Bone marrow (tissue), 2 donors: ENCODE results near the gene TSHZ2.

Experiments
- DNase-seq, 2 donors: peaks; one replicate each; lab custom pipeline; 2025; lab: John Stamatoyannopoulos, UW

TSHZ2 gene, protein sequence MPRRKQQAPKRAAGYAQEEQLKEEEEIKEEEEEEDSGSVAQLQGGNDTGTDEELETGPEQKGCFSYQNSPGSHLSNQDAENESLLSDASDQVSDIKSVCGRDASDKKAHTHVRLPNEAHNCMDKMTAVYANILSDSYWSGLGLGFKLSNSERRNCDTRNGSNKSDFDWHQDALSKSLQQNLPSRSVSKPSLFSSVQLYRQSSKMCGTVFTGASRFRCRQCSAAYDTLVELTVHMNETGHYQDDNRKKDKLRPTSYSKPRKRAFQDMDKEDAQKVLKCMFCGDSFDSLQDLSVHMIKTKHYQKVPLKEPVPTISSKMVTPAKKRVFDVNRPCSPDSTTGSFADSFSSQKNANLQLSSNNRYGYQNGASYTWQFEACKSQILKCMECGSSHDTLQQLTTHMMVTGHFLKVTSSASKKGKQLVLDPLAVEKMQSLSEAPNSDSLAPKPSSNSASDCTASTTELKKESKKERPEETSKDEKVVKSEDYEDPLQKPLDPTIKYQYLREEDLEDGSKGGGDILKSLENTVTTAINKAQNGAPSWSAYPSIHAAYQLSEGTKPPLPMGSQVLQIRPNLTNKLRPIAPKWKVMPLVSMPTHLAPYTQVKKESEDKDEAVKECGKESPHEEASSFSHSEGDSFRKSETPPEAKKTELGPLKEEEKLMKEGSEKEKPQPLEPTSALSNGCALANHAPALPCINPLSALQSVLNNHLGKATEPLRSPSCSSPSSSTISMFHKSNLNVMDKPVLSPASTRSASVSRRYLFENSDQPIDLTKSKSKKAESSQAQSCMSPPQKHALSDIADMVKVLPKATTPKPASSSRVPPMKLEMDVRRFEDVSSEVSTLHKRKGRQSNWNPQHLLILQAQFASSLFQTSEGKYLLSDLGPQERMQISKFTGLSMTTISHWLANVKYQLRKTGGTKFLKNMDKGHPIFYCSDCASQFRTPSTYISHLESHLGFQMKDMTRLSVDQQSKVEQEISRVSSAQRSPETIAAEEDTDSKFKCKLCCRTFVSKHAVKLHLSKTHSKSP (N-terminal part only)

DNA sequence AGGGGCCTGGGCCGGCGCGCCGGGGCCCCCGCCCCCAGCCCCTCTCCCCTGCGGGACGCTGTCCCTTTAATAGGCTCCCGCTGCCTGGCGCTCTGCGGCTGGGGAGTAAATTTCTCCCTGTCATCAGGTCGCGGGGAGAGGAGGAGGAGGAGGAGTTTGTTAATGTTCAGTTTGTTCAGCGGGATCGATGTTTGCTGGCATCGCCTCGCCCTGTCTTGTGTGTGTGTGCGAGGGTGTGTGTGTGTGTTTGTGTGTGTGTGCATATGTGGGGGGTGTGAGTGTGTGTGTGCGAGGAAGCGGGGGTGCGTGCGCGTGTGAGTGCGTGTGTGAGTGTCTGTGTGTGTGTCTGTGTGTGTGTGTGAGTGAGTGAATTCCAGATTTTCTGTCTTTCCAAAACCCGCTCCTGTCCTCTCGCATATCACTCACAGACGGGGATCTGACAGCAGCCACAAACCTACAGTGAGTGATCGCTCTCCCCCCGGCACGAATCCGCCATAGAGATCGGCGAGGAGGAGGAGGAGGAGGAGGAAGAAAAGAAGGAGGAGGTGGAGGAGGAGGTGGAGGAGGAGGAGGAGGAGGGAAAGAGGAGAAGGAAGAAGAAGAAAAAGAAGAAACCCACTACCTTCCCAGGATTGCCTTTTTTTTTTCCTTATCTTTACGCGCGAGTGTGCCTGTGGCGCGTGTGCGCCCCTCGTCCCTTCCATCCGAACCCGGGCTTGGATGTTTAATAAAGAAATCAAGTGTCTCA lies at the start of gene TSHZ2:
Gene TSHZ2, plus strand, starts transcription at position 169 of the 748 bp plus-strand sequence. CDS start 936 bp downstream, outside the sequence.
- no peak for DNase-seq

DNA sequence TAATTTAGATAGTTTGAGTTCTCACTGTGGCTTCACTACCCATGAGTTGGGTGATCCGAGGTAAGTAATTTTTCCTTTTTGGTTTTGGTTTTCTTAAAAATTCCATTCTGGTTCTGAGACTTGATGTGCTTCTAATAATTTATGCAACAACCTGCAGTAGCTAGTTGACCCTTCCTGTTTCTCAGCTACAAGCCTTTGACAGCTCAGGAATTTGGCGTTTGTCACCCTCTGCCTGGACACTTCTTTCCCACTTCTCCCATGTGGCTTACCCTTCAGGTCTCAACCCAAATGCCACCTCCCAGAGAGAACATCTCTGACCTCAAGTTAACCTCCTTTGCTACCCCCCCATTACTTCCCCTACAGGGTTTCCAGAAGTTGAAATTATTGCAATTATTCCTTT lies 49.7 kb upstream of the TSHZ2 start:
- DNase-seq: no peak

DNA sequence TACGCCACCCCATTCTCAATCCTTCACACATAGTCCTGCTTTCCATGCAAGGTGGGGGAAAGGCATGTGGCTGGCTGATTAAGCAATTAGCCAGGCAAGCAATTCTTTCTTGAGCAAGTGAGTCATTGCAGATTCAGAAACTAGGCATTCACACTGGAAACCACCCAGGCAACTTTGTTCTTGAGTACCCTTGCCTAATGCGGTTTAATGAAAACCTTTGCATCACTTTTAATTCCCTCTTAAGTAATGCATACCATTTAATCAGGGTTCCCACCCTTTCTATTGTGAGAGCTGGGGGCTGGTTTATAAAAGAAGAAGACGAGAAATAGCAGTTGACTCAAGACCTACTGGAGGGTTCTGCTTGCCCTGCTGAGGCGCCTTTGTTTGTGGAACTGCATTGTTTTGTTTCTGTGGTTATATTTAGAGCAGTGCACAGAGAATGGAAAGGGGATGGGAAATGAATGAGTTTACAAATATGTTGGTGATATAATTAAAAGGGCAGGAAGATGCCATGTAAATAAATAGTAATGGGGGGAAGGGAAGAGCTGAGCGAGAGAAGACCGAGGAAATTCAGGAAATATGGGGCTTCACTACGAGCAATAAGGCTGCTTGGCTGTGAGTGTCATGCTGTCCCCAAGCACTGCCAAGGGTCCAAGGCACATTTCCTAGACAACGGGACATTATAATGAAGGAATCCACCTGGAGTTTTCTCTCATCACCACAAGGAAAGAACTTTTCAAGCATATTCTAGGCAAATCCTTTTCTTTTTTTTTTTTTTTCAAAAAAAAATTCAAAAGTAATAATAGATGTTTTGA lies 48.8 kb upstream of the TSHZ2 start:
- no peak for DNase-seq

DNA sequence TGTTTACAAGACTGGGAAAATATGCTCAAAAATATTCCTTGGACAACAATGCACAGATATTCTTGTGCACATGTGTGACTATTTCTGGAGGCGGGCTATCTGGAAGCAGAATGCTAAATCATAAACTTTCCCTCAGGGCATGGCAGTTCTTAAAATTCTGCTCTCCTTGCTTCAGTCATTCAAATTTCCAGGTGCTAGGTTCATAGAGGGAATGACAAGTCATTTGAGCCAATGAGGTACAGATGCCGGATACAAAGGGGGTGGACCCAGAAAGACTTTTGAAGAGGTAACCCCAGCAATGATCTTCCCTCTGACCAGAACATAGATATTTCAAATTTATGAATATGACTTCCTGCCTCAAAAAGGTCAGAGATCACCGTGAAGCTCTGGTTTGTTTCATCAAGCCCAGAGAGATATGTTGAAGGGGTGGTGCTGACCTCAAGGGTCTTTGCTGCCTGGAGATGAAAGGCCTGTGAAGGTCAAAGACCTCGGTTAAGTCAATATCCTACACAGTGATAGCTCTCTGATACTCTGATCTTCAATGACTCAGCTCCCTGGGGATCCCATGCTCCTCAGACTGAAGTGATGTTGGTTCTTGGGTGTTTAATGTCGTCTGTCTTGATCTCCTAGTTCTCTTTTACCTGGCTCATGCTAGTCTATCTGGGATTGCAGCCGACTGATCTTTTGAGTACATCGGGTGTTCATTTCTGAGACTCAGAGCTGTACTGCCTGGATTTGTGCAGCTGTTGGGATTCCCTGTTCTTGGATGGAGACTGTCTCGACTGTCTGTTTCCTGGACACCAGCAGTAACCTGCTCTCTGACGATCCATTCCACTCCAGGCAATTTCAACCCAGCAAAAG lies 47.5 kb upstream of the TSHZ2 start:
- no peak for DNase-seq

DNA sequence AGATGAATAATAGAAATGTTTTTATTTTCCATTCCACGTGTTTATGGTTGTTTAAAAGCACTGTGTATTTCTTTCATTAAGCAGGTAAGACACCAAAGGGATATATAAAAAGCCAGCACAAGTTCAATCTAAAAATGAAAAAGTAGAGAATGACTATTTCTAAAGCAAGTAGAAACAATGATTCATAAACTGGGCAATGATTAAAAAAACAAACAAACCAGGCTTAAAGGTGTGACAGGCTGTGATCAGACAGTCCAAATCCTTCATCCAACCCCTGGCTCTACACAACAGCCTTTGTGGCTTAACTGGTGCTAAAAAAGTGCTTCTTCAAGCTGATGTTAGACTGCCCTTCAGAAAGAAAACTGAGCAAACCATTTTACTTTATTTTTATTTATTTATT lies 45.7 kb upstream of the TSHZ2 start:
- no peak for DNase-seq

DNA sequence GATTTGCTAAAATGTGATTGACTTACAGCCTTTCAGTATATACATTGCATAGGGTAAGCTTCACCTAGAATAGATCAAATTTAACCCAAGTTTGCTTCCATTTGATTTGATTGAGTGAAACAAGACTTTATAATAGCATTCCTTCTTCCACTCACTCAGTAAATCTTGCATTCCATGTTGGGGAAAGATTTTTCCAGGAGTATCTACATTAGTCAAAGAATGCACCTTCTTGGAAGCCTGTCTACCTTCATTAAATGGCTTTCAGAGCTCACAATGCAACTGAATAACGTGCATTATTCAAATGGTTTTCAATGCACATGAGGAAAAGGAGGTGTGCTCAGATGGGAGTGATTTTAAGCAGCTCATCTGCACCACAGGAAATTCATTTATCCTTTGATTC lies 38.3 kb upstream of the TSHZ2 start:
- DNase-seq: no peak

DNA sequence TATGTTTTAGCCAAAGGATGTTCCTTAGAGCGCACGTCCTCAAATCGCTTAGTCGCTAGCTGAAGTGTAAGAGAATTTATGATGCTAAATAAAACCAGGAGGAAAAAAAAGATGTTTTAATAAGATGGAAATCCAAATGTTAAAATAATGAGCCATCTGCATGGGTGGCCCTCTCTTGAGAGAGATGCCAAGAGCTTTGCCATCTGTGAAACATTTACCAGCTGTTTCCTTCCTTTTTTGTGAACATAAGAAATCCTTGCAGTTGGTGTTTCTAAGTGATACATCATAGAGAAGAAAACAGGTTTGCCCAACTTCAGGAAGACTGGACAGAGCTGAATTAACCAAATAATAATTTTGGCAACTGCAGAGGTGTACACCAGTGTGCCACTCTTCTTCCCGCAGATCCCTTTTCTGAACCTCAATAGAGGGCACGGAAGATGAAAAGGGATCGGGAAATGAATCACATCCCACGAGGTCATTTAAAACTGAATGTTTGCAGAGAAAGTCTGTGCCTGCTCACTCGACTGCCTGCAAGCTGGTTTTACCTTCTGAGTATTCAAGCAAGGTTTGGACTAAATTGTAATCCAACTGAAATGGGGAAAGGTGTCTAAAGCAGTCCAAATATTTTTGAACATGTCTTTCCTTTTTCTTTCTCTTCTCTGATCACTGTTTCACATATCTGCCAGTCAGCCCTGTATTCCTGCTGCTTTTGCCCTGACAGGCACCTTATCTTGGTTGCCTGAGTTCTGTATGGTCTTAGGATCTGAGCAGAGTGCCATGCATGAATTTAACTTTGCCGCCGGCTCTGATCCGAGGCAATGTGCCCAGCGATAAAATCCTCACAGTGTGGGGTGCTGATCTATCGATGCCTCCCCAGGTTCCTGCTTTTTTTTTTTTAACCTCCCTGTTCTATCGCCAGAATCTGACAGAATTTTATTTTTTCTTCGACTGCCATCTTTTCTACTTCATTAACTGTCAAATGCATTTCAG lies 35.5 kb upstream of the TSHZ2 start:
- DNase-seq: no peak

DNA sequence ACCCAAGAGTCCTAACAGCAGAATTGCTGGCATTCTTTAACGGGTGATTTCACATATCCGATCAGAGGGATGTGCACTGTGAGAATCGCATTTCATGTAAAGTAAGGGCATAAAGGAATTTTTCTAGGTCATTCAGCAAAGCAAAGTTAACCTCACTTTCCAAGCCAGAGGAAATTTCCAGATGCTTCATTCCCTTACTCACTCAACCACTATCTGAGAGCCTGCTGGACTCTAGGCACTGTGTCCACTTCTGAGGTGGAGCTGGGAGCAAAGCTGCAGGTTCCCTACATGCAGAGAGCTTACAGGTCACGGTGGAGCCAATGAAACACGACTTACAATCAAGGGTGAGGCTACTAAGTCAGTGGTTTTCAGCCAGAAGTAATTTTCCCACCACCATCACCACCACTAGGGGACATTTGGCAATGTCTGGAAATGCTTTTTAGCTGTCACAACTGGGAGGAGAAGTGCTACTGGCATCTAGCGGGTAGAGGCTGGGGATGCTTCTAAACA lies 34.5 kb upstream of the TSHZ2 start:
- no peak for DNase-seq

DNA sequence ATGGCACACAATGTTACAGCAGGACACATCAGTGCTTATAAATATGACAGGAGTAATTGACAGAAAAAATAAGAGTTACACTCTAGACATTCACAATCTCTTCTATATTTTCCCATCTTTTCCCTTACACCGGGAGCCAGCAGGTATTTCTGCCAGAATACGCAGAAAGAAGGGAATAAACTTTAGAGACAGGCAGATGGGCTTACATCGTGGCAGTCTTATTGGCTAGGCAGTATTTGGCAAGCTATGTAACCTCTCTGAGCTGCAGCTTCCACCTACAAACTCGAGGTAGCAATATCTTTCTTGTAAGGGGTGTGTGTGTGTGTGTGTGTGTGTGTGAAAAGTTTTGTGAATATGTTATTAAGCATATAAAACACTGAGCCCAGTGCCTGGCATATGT lies 33.0 kb upstream of the TSHZ2 start:
- DNase-seq: no peak

DNA sequence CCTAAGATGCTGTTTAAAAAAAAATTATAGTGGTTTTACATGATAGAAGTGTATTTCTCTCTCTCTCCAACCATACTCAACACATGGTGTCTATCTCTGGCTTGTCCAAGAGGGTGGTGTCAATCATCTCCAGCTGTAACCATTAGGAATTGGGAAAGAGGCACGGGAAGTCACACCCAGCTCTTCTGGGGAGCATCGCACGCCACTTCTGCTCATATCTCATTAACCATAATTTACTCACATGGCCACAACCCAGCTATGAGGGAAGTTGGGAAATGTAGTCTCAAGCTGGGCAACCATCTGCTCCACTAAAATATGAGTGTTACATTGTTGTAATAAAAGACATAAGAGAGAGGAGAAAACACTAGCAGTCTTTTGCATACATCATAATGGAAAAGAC lies 30.4 kb upstream of the TSHZ2 start:
- DNase-seq: no peak

DNA sequence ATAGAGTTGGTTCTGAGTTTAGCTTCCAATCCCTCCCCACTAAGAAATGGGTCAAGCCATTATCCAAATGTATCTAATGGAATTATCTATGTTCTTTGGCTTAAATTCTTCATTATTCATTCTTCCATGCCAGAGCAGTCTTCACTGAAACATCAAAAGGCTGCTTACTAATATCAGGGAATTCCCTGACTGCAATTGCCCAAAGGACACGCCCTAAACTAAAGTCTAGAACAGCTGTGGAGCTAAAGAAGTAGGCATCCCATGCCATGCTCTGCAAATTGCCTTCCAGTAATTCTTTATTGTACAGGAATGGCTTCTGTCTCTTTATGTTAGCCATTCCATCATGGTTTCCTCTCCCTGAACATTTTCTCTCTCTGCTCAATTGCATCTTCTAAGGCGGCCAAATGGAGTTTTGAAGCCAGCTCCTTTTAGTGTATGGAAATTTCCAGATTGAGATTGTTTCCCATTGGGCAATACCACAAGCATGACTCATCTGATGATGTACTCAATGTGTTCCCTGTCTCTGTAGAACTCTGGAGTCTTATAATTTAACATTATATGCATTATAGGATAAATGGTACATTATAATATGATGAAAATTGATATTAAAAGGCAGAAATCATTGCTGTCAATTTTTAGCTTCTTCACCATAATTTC lies 28.8 kb upstream of the TSHZ2 start:
- no peak for DNase-seq

DNA sequence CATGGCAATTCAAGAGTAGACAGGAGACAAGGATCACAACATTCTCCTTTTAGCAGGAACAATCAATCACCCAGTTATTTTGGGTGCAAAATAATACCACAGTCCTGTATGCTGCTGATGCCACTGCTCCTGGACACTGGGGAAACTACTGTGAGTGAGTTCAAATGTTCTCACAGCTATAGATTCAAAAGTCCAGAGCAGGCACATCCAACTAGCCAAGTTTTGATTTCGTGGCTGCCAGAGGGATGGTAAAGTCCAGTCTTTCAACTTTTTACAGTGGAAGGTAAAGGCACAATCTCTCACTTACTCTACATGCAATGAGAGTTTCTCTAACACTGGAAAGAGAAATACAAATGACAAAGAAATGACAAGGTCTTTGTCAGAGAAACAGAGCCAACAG lies 26.9 kb upstream of the TSHZ2 start:
- no peak for DNase-seq

DNA sequence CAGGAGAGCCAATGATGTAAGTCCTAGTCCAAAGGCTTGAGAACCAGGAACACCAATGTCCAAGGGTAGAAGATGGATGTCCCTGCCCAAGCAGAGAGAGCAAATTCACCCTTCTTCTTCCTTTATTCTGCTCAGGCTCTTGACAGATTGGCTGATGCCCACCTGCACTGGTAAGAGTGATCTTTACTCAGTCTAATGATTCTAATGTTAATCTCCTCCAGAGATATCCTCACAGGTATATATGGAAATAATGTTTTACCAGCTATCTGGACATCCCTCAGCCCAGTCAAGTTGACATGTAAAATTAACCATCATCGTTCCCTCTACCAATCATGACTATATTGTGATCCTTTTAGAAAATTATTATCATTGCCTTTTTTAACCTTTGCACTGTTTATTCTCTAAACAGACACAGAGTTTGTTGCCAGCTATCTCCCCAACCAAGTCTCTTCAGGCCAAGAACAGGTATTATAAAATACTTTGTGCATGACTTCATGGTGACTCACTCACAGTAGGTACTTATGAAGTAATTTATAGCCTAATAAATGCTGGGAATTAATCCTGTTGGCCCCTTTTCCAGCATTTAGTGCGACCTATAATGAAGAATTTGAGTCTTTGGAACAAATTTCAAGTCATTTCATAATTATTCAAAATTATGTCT lies 26.2 kb upstream of the TSHZ2 start:
- DNase-seq: no peak

DNA sequence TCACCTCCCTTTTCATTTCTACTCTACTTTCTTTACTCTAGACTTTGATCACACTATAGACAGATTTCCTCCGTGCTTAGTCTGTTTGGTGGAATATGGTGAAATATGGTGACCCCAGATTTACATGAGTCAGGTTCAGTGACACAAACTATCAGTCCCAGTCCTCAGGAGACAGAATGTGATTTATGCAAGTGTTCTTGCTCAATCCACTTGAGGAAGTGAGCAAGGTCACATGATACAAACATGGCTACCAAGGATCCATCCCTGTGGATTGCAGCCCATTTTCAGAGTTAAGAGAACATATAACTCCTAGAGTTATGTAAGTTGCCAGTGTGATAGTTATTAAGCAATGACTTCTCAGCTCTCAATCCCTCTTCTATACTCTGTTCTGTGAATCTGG lies 23.7 kb upstream of the TSHZ2 start:
- DNase-seq: no peak

DNA sequence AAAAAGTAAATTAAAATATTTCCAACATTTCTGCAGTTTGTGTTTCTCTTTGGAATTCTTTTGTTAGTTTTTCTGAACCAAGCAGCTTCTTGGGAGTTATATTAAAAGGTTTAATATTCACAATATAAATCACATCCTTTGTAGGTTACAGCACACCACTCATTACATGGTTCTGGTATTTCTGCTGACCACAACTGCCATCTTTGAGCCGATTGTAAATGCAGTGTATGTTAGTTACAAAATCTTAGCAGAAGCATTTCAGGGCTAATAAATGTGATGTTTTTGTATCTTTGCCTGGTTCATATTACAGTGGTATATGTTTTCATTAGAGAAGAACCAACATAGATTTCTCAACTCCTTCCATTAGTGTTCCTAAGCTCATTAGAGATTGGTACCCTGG lies 19.1 kb upstream of the TSHZ2 start:
- DNase-seq: no peak

DNA sequence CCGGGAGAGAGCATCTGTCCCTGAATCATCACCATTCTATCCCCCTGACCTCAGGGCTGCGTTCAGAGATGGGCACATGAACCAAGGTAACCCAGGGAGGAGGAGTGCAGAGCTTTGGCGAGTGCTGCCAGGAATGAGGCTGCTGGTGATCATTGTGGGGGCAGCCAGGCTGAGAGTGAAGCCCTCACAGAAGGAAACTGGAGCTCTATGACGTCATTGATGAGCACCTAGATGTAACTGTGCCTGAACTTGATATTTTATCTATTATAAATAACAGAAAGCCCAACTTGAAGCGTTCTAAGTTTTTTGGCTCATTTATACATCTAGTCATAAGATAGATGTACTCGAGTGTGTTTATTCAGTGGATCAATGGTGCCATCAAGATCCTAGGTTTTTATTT lies 17.3 kb upstream of the TSHZ2 start:
- no peak for DNase-seq

DNA sequence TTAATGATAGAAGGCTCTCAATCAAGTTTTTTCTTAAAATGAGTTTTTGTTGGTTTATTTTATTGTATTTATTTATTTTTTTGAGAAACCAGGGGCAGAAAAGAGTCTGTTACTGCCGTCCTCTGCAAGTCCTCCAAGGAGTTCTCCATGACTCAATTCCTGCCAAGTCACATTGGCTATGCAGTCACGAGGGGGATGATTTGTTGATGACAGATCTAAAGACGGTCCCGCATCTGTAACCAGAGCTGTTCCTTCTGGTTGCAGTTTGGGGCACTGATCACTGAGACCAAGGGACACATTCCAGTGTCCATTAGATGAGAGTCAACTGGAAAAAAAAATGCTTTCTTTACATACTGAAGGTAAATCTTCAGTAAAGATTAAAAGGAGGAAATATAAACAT lies 13.9 kb upstream of the TSHZ2 start:
- DNase-seq: no peak

DNA sequence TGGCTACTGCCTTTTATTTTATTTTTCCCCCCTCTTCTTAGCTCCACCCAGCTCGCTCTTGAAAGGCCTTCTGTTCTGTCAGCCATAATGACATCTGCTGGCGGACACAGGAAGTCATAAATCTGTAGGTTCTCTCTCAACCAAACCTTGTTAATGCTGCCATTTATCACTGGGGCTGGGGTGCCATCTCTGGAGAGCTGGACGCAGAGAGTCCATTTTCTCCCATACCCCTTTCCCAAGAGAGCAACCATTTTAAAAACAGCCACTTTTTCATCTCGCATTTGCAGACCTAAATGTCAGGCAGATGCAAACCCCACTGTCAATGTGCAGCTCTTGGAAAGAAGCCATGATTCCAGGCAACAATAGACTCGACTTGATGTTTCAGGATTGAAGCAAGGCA lies 13.0 kb upstream of the TSHZ2 start:
- DNase-seq: no peak
